Measurements from ENCODE around the gene PHAF1. TPM values are rescaled to one million over a fixed set of nuclear protein-coding genes. Genes with fewer than 3 reads are reported as not detected.

PHAF1 gene
- total and polyA plus RNA-seq, 2 experiments from 2014 or later, result 15.2 to 24.4 TPM

DNA sequence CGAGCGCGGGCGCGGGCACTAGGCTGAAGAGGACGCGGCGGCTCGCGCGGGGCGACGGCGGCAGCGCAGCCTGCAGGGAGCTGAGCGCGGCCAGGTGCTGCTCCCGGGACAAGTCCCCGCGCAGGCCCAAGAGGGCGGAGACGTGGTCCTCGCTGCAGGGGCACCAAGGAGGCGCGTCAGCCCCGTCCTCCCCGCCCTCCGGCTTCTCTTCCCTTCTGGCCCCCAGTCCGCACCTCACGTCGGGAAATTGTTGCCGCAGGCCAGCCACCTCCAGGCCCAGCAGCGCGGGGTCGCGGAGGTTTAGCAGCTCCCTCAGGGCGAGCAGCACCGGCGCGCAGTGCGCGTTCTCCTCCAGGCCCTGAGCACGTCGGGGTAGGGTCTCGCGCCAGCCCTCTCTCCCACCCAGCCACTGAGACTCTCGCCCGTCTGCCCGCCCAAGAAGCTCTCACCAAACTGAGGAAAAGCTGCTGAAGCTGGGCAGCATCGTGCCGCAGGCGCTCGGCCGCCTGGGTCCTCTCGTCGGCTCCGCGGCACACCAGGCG, 74.8 kb downstream of the PHAF1 start:
- Histone ChIP-seq H4K20me1 (ENCODE audit: insufficient read depth) (no peaks in the 10 kb centered on the region), H3K9me2 (ENCODE audit: insufficient read depth) (no peaks in the 10 kb centered on the region), H3K4me1 (ENCODE audit: insufficient read depth) (peaks cover 24% of the 10 kb centered on the region), H3K4me3 (peak overlapping the region; percentile 79), H3K36me3 (ENCODE audit: low read depth) (no peaks in the 10 kb centered on the region), H3F3A (ENCODE audit: insufficient read depth) (peaks cover 18% of the 10 kb centered on the region), H3K27ac (peak overlapping the region; percentile 82; the same call in 1 of the 2 replicates), H3K9ac (peak overlapping the region; percentile 81), H3K4me2 (ENCODE audit: unreplicated experiment) (peak overlapping the region; percentile 73), H2AFZ (peak overlapping the region; percentile 69), H3K79me2 (ENCODE audit: insufficient read depth) (peaks cover 12% of the 10 kb centered on the region), H3K9me3 (ENCODE audit: low read depth) (no peaks in the 10 kb centered on the region), H3K27me3 (replicated peaks; ENCODE audit: insufficient read depth) (no peaks in the 10 kb centered on the region)
- no peak for DNase-seq
- 9 to 11% methylated on average over 42 to 59 of the region's 59 CpGs for WGBS, 2 experiments (ENCODE audit: low coverage in 1 of 2, low lambda C conversion rate in 2 of 2, missing lambda C conversion rate in 2 of 2)
- in situ Hi-C loops (cut with MboI), result no loop called here
- TF ChIP-seq EZH2 (IDR thresholded peaks at IDR 0.05; ENCODE audit: insufficient read depth, poor library complexity, severe bottlenecking) (no peak), EZH2phosphoT487 (IDR thresholded peaks at IDR 0.05; ENCODE audit: insufficient read depth, low read depth) (no peak)

DNA sequence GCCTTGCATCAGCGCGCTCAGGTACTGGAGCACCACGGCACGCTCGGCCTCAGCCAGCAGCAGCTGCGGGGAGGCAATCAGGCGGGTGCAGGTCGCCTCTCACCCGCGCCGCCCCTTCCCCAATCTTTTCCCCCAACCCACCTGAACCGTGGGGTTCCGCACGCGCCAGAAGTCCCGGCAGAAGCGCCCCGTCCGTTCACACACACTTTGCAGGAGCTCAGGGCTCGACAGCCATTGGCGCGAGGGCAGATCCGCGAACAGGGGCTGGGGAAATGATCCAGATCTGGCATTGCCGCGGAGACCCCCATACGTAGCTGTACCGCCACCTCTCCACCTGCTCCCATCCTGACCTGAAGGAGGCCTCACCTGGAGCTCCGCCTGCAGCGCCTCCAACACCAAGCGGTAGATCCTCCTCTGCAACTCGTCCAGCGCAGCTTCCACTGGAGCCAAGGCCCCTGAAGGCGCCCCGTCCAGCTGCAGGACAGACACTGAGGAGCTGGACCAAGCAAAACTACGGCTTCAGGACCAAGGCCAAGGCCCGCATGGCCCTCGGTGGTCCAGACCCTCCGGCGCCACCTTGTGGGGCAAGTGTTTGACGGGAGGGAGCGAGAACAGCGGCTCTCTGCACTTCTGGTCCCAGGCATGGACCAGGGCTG, 75.4 kb downstream of the PHAF1 start:
- H3K9me3 ChIP-seq (ENCODE audit: low read depth), result no peaks in the 10 kb centered on the region
- peaks cover 24% of the 10 kb centered on the region for H3K4me1 ChIP-seq (ENCODE audit: insufficient read depth)
- no peaks in the 10 kb centered on the region for H3K36me3 ChIP-seq (ENCODE audit: low read depth)
- no peak overlapping the region for H3K4me2 ChIP-seq (ENCODE audit: unreplicated experiment)
- H3K27ac ChIP-seq, result no peak overlapping the region
- no peak overlapping the region for H3K9ac ChIP-seq
- H3K9me2 ChIP-seq (ENCODE audit: insufficient read depth), result no peaks in the 10 kb centered on the region
- in situ Hi-C loops (cut with MboI), result no loop called here
- 0 out of 2 replicates have a peak overlapping the region, but pooled peaks have one; percentile 21 for H3K4me3 ChIP-seq
- H2AFZ ChIP-seq, result no peak overlapping the region
- TF ChIP-seq EZH2phosphoT487 (IDR thresholded peaks at IDR 0.05; ENCODE audit: insufficient read depth, low read depth), result no peak
- TF ChIP-seq EZH2 (IDR thresholded peaks at IDR 0.05; ENCODE audit: insufficient read depth, poor library complexity, severe bottlenecking), result no peak
- H3K27me3 ChIP-seq (replicated peaks; ENCODE audit: insufficient read depth), result no peaks in the 10 kb centered on the region
- no peaks in the 10 kb centered on the region for H4K20me1 ChIP-seq (ENCODE audit: insufficient read depth)
- peaks cover 18% of the 10 kb centered on the region for H3F3A ChIP-seq (ENCODE audit: insufficient read depth)
- DNase-seq, result peak; percentile 96
- H3K79me2 ChIP-seq (ENCODE audit: insufficient read depth), result peaks cover 12% of the 10 kb centered on the region
- WGBS, 2 experiments (ENCODE audit: low coverage in 1 of 2, low lambda C conversion rate in 2 of 2, missing lambda C conversion rate in 2 of 2), result 11 to 15% methylated on average over 38 to 43 of the region's 43 CpGs

GRCh38 chr16:67185651-67186134, 76.0 kb downstream of the PHAF1 start:
- Histone ChIP-seq H3K4me2 (ENCODE audit: unreplicated experiment) (no peak overlapping the region), H3K36me3 (ENCODE audit: low read depth) (no peaks in the 10 kb centered on the region), H3K27ac (no peak overlapping the region)

DNA sequence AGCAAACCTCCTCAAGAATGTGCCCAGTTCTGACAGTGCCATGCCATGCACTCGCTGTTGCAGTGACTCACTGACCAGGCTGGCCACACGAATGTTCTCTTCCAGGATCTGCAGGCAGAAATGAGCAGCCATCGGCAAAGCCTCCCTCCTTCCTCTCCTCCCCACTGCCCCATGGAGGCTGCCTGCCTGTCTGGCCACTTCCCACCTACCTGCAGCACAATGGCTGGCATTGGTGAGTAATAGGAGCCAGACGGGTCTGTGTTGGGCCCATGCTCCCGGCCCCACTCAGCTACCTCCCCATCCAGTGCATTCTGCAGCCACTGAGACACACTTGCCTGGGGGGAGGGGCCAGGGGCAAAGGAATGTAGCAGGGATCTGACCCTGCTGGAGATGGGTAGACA, 76.8 kb downstream of the PHAF1 start:
- Histone ChIP-seq H3K36me3 (ENCODE audit: low read depth) (no peaks in the 10 kb centered on the region), H2AFZ (no peak overlapping the region), H3K27ac (no peak overlapping the region), H3K79me2 (ENCODE audit: insufficient read depth) (peaks cover 12% of the 10 kb centered on the region), H3K9me3 (ENCODE audit: low read depth) (no peaks in the 10 kb centered on the region), H3K27me3 (replicated peaks; ENCODE audit: insufficient read depth) (no peaks in the 10 kb centered on the region), H3F3A (ENCODE audit: insufficient read depth) (peaks cover 17% of the 10 kb centered on the region), H3K4me3 (no peak overlapping the region), H3K4me2 (ENCODE audit: unreplicated experiment) (no peak overlapping the region), H3K4me1 (ENCODE audit: insufficient read depth) (peaks cover 18% of the 10 kb centered on the region), H3K9me2 (ENCODE audit: insufficient read depth) (no peaks in the 10 kb centered on the region), H4K20me1 (ENCODE audit: insufficient read depth) (no peaks in the 10 kb centered on the region), H3K9ac (no peak overlapping the region)
- peak; percentile 61 for DNase-seq
- no peak for TF ChIP-seq EZH2 (IDR thresholded peaks at IDR 0.05; ENCODE audit: insufficient read depth, poor library complexity, severe bottlenecking)
- no peak for TF ChIP-seq EZH2phosphoT487 (IDR thresholded peaks at IDR 0.05; ENCODE audit: insufficient read depth, low read depth)
- 39 to 44% methylated on average over 5 of the region's 5 CpGs for WGBS, 2 experiments (ENCODE audit: low coverage in 1 of 2, low lambda C conversion rate in 2 of 2, missing lambda C conversion rate in 2 of 2)
- in situ Hi-C loops (cut with MboI), result no loop called here

More at GRCh38 chr16:67185651-67186134, 76.0 kb downstream of the PHAF1 start:
- H3K4me1 ChIP-seq (ENCODE audit: insufficient read depth), result peaks cover 24% of the 10 kb centered on the region
- H3K79me2 ChIP-seq (ENCODE audit: insufficient read depth), result peaks cover 12% of the 10 kb centered on the region
- no peak for DNase-seq
- in situ Hi-C loops (cut with MboI), result no loop called here
- no peaks in the 10 kb centered on the region for H3K9me3 ChIP-seq (ENCODE audit: low read depth)
- H3K4me3 ChIP-seq, result 0 out of 2 replicates have a peak overlapping the region, but pooled peaks have one; percentile 21
- H3K9ac ChIP-seq, result no peak overlapping the region
- TF ChIP-seq EZH2 (IDR thresholded peaks at IDR 0.05; ENCODE audit: insufficient read depth, poor library complexity, severe bottlenecking), result no peak
- TF ChIP-seq EZH2phosphoT487 (IDR thresholded peaks at IDR 0.05; ENCODE audit: insufficient read depth, low read depth), result no peak
- no peaks in the 10 kb centered on the region for H3K27me3 ChIP-seq (replicated peaks; ENCODE audit: insufficient read depth)
- no peak overlapping the region for H2AFZ ChIP-seq
- 9% methylated on average over 12 of the region's 12 CpGs for WGBS, 2 experiments (ENCODE audit: low coverage in 1 of 2, low lambda C conversion rate in 2 of 2, missing lambda C conversion rate in 2 of 2)
- H3F3A ChIP-seq (ENCODE audit: insufficient read depth), result peaks cover 18% of the 10 kb centered on the region
- H4K20me1 ChIP-seq (ENCODE audit: insufficient read depth), result no peaks in the 10 kb centered on the region
- H3K9me2 ChIP-seq (ENCODE audit: insufficient read depth), result no peaks in the 10 kb centered on the region

All from GM23248 (cell line).